Measurements from ENCODE around the gene PXMP2.

The PXMP2 gene

DNA sequence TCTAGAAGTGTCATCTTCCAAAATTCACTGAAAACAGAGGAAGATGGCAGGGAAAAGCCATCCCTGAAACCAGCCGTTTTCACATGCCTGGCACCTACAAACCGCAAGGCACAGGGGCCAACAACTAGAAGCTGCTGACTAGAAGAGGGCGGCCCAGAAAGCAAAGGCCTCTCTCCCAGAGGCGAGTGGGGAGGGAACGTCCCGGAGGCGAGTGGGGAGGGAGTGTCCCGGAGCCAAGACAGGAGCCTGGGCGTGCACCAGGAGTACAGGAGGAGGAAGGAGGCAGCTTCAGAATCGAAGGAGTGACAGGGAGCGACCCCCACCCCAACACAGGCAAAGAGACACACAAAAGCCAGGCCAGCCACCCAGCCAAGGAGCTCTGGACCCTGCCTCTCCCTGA lies 53.3 kb downstream of the PXMP2 start:
- H3K9ac ChIP-seq (ENCODE audit: low read length) = no peak overlapping the region
- H3F3A ChIP-seq (ENCODE audit: insufficient read depth, low read length) = no peaks in the 10 kb centered on the region
- H3K4me2 ChIP-seq (ENCODE audit: low read length) = no peak overlapping the region
- no peaks in the 10 kb centered on the region for H4K20me1 ChIP-seq (ENCODE audit: insufficient read depth, low read length)
- no peak overlapping the region for H3K27ac ChIP-seq (ENCODE audit: low read depth, low read length, poor library complexity, severe bottlenecking)
- peaks cover 97% of the 10 kb centered on the region for H3K36me3 ChIP-seq (ENCODE audit: insufficient read depth, low read length)
- no peaks in the 10 kb centered on the region for H3K4me1 ChIP-seq (ENCODE audit: insufficient read depth, low read length, severe bottlenecking)
- H3K4me3 ChIP-seq (ENCODE audit: low read depth, low read length, poor library complexity, severe bottlenecking) = no peak overlapping the region
- H3K9me3 ChIP-seq (ENCODE audit: low read length) = no peaks in the 10 kb centered on the region
- no peaks in the 10 kb centered on the region for H3K79me2 ChIP-seq (ENCODE audit: insufficient read depth, low read length)
- no peaks in the 10 kb centered on the region for H3K9me2 ChIP-seq (ENCODE audit: low read depth, low read length)
- TF ChIP-seq, protein P1, sequence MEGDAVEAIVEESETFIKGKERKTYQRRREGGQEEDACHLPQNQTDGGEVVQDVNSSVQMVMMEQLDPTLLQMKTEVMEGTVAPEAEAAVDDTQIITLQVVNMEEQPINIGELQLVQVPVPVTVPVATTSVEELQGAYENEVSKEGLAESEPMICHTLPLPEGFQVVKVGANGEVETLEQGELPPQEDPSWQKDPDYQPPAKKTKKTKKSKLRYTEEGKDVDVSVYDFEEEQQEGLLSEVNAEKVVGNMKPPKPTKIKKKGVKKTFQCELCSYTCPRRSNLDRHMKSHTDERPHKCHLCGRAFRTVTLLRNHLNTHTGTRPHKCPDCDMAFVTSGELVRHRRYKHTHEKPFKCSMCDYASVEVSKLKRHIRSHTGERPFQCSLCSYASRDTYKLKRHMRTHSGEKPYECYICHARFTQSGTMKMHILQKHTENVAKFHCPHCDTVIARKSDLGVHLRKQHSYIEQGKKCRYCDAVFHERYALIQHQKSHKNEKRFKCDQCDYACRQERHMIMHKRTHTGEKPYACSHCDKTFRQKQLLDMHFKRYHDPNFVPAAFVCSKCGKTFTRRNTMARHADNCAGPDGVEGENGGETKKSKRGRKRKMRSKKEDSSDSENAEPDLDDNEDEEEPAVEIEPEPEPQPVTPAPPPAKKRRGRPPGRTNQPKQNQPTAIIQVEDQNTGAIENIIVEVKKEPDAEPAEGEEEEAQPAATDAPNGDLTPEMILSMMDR (IDR thresholded peaks at IDR 0.05; ENCODE audit: low read length) = no peak
- no peak for TF ChIP-seq EZH2 (IDR thresholded peaks at IDR 0.05; ENCODE audit: borderline replicate concordance, low read length)
- no peak overlapping the region for H2AFZ ChIP-seq (ENCODE audit: low read length)
- H3K27me3 ChIP-seq (ENCODE audit: insufficient read depth, low read length) = no peaks in the 10 kb centered on the region

DNA sequence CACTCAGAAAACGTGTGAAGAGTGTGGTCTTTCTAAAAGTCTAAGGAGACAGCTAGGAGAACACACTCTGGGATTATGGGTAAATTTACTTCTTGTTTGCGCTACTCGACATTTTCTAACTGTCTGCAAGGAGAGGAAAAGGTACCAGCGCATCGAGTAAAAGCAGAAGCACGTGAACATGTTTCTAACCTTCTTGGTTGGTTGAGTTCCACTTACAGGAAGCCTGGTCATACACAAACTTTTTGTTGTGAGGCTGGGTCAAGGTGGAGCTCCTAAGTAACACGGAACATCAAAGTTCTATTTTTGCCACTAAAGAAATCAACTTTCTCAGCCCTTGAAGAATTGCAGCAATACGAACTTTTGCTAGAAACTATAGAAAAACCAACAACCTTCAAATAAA lies 54.2 kb downstream of the PXMP2 start:
- Histone ChIP-seq H3K27me3 (ENCODE audit: insufficient read depth, low read length) (no peaks in the 10 kb centered on the region), H3K9ac (ENCODE audit: low read length) (no peak overlapping the region), H3K4me1 (ENCODE audit: insufficient read depth, low read length, severe bottlenecking) (no peaks in the 10 kb centered on the region), H2AFZ (ENCODE audit: low read length) (no peak overlapping the region), H3K4me2 (ENCODE audit: low read length) (no peak overlapping the region), H3K9me3 (ENCODE audit: low read length) (no peaks in the 10 kb centered on the region), H3F3A (ENCODE audit: insufficient read depth, low read length) (no peaks in the 10 kb centered on the region), H4K20me1 (ENCODE audit: insufficient read depth, low read length) (no peaks in the 10 kb centered on the region), H3K4me3 (ENCODE audit: low read depth, low read length, poor library complexity, severe bottlenecking) (no peak overlapping the region), H3K27ac (ENCODE audit: low read depth, low read length, poor library complexity, severe bottlenecking) (no peak overlapping the region), H3K79me2 (ENCODE audit: insufficient read depth, low read length) (no peaks in the 10 kb centered on the region), H3K36me3 (ENCODE audit: insufficient read depth, low read length) (peaks cover 99% of the 10 kb centered on the region), H3K9me2 (ENCODE audit: low read depth, low read length) (no peaks in the 10 kb centered on the region)
- TF ChIP-seq, protein P1 (IDR thresholded peaks at IDR 0.05; ENCODE audit: low read length) = no peak
- no peak for TF ChIP-seq EZH2 (IDR thresholded peaks at IDR 0.05; ENCODE audit: borderline replicate concordance, low read length)

DNA sequence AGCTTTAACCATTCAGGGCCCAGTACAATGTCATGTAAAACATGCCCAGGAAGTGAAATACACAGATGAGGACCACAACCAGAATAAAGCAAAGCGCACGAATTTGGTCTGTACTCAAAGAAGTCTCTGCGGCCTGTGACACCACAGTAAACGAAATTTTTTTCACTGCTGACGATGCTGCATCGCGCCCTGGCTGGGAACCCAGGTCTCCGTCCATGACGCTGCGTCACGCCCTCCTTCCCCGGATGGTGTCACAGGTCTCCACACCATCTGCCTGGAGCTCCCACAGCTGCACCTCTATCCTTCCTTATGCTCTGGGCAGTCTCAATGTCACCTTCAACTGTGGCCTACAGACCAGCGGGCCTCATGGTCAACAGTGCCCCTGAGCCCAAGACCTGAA lies 56.4 kb downstream of the PXMP2 start:
- Histone ChIP-seq H2AFZ (ENCODE audit: low read length) (no peak overlapping the region), H3K36me3 (ENCODE audit: insufficient read depth, low read length) (peaks cover 99% of the 10 kb centered on the region), H3F3A (ENCODE audit: insufficient read depth, low read length) (no peaks in the 10 kb centered on the region), H3K9me3 (ENCODE audit: low read length) (no peaks in the 10 kb centered on the region), H3K79me2 (ENCODE audit: insufficient read depth, low read length) (no peaks in the 10 kb centered on the region), H3K9me2 (ENCODE audit: low read depth, low read length) (no peaks in the 10 kb centered on the region), H4K20me1 (ENCODE audit: insufficient read depth, low read length) (no peaks in the 10 kb centered on the region), H3K27me3 (ENCODE audit: insufficient read depth, low read length) (no peaks in the 10 kb centered on the region), H3K4me3 (ENCODE audit: low read depth, low read length, poor library complexity, severe bottlenecking) (no peak overlapping the region), H3K4me1 (ENCODE audit: insufficient read depth, low read length, severe bottlenecking) (no peaks in the 10 kb centered on the region), H3K27ac (ENCODE audit: low read depth, low read length, poor library complexity, severe bottlenecking) (no peak overlapping the region), H3K9ac (ENCODE audit: low read length) (no peak overlapping the region), H3K4me2 (ENCODE audit: low read length) (no peak overlapping the region)
- TF ChIP-seq EZH2 (IDR thresholded peaks at IDR 0.05; ENCODE audit: borderline replicate concordance, low read length) = no peak
- TF ChIP-seq, protein P1 (IDR thresholded peaks at IDR 0.05; ENCODE audit: low read length) = no peak
